AG09309 (cell line): Measurements from ENCODE around the gene MAPK8IP1.
A peak's percentile ranks its signal among the peaks of the same experiment; 100 is the strongest.

Experiments used
- DNase-seq: peaks from one replicate; pipeline ENCODE4 v3.0.0-alpha.2; 2010; ENCODE audit warnings: low read depth
- H3K4me3 ChIP-seq: 2 replicates; pipeline ENCODE4 v1.5.1; 2011; ENCODE audit warnings: mild to moderate bottlenecking, low read depth, low read length, moderate library complexity; ENCODE audit not compliant: control insufficient read depth
- TF ChIP-seq, protein P1 (sequence below): IDR thresholded peaks from 2 replicates; pipeline ENCODE4 v1.5.1; 2011; ENCODE audit warnings: mild to moderate bottlenecking, low read depth, low read length, inconsistent platforms; ENCODE audit not compliant: insufficient read depth, control insufficient read depth; ENCODE audit errors: missing control alignments

Gene MAPK8IP1

DNA sequence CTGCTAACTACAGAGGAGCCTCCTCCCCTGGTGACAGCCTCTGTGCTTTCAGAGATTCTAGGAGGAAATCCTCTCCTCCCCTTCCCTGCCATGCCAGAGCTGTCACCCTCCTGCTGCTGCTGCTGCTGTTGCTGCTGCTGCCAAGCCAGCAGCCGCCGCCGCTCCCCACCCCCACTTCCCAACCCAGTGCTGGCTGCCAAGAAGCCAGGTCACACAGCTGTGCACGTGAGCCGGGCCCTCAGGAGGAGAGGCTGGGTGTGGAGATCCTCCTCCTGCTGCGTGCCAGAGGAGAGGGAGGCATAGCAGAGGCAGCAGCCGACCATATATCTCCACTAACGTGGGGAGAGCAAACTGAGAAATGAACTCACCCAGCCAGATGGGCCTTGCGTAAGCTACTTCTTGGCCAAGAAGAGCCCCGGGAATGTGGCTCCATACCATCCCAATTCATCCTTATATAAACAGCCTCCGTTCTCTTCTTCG lies 25.8 kb upstream of the MAPK8IP1 start:
- H3K4me3 ChIP-seq, result no peak overlapping the region
- DNase-seq, result peak; percentile 99
- TF ChIP-seq, protein P1, sequence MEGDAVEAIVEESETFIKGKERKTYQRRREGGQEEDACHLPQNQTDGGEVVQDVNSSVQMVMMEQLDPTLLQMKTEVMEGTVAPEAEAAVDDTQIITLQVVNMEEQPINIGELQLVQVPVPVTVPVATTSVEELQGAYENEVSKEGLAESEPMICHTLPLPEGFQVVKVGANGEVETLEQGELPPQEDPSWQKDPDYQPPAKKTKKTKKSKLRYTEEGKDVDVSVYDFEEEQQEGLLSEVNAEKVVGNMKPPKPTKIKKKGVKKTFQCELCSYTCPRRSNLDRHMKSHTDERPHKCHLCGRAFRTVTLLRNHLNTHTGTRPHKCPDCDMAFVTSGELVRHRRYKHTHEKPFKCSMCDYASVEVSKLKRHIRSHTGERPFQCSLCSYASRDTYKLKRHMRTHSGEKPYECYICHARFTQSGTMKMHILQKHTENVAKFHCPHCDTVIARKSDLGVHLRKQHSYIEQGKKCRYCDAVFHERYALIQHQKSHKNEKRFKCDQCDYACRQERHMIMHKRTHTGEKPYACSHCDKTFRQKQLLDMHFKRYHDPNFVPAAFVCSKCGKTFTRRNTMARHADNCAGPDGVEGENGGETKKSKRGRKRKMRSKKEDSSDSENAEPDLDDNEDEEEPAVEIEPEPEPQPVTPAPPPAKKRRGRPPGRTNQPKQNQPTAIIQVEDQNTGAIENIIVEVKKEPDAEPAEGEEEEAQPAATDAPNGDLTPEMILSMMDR, result no peak

- no peak overlapping the region for H3K4me3 ChIP-seq
- TF ChIP-seq, protein P1, result no peak
- no peak for DNase-seq
Observed at GRCh38 chr11:45860348-45860747, 25.1 kb upstream of the MAPK8IP1 start.

DNA sequence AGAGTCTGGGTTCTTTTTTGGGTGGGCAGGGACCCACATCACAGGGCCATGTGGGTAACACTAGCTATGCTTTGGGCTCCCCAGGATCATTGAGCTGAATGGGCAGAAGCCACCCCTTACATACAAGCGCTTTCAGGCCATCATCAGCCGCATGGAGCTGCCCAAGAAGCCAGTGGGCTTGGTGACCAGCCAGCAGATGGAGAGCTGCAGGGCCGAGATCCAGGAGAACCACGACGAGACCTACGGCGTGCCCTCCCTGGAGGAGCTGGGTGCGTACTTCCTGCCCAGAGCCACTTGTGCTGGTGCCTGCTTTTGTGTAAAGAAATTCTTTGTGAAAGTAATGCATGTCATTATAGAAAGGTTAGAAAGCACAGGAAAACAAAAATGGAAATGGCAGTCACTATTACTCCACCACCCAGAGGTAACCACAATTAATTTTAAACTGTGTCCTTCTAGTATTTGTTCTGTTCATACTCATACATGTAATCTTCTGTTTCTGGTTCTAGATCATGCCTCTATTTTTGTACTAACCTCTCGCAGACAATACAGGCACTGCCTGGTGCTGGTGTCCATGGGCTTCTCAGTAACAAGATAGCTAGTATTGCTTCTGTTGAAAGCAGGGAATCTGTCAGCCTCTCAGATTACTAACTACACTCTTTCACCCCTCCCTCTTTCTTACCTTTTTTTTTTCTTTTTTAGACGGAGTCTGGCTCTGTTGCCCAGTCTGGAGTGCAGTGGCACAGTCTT lies 24.5 kb upstream of the MAPK8IP1 start:
- H3K4me3 ChIP-seq, result no peak overlapping the region
- TF ChIP-seq, protein P1, result no peak
- DNase-seq, result no peak

- no peak overlapping the region for H3K4me3 ChIP-seq
- TF ChIP-seq, protein P1, result no peak
- no peak for DNase-seq
Observed at GRCh38 chr11:45864041-45864440, 21.4 kb upstream of the MAPK8IP1 start.

DNA sequence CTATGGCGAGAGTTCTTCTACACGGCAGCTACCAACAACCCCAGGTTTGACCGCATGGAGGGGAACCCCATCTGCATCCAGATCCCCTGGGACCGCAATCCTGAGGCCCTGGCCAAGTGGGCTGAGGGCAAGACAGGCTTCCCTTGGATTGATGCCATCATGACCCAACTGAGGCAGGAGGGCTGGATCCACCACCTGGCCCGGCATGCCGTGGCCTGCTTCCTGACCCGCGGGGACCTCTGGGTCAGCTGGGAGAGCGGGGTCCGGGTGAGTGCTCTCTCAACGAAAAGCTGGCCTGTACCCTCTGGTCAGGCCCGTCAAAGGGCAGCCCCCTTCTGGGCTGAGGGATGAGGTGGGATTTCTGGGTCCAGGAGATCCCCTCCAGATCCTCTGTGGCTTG lies 15.9 kb upstream of the MAPK8IP1 start:
- TF ChIP-seq, protein P1, result no peak
- DNase-seq, result no peak
- H3K4me3 ChIP-seq, result no peak overlapping the region

- TF ChIP-seq, protein P1, result no peak
- no peak for DNase-seq
- no peak overlapping the region for H3K4me3 ChIP-seq
Observed at GRCh38 chr11:45870706-45871105, 14.7 kb upstream of the MAPK8IP1 start.

DNA sequence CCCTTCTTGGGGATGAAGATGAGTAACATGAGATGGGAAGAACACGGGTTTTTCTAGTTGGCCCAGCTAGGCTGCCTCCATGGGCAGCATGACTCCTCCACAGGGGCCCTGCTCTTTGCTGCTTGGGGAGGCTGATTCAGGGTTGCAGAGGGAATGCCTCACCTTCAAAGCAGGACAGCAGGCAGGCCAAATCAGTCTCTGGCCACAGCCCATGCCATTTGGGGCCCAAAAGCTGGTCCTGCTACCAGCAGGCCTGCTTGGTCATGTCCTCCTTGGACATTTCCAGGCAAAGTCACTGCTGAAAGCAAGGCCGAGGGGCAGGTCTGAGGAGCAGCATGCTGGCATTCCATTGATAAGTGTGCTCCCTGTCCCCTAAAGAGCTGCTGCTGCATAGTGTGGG lies 13.8 kb upstream of the MAPK8IP1 start:
- no peak for DNase-seq
- TF ChIP-seq, protein P1, result no peak
- H3K4me3 ChIP-seq, result no peak overlapping the region
